B cell (primary cell): Measurements from ENCODE around the gene TGFBR1. TPM values are rescaled to one million over a fixed set of nuclear protein-coding genes. Genes with fewer than 3 reads are reported as not detected.

Source experiments
- ATAC-seq: fragments of 200-7000 bp; cut with Tn5 transposase; one replicate; pipeline ENCODE4 v1.10.0; 2021; ENCODE audit warnings: low read depth, mild to moderate bottlenecking, moderate number of reproducible peaks, moderate library complexity
- CTCF ChIA-PET: fragments of 350-600 bp; sonication (Branson Sonifier 250); formaldehyde crosslinking; loops from one replicate; lab custom pipeline; 2021; ENCODE audit warnings: antibody characterized with exemption, inconsistent platforms; lab: Charles Lee
- POLR2A ChIA-PET: fragments of 350-600 bp; sonication (Branson Sonifier 250); formaldehyde crosslinking; loops from one replicate; lab custom pipeline; 2021; ENCODE audit warnings: antibody characterized with exemption; lab: Charles Lee
- DNase-seq: peaks from one replicate; pipeline ENCODE4 v3.0.0; 2013
- H2AFZ ChIP-seq: 2 replicates; pipeline ENCODE4 v1.6.1; 2012; ENCODE audit warnings: mild to moderate bottlenecking, low read depth, low read length; ENCODE audit not compliant: insufficient read depth, poor library complexity, severe bottlenecking
- H3K27ac ChIP-seq, 2 donors: 1 replicate in 1 of 2; 2 replicates in 1 of 2; pipeline ENCODE4 v1.5.1; 2012 to 2013; ENCODE audit warnings: low read length in 2 of 2, mild to moderate bottlenecking in 2 of 2, moderate library complexity in 1 of 2
- H3K27me3 ChIP-seq, 4 experiments: fragments of 200-600 bp in 1 of 4; sonication (generic) in 1 of 4; replicated peaks in 1 of 4; 1 replicate in 2 of 4; 2 replicates in 2 of 4; pipeline versions ENCODE4 v1.6.1 to v1.7.0; 2013 to 2016; ENCODE audit warnings: low read length in 3 of 4, mild to moderate bottlenecking in 2 of 4, mixed read lengths in 1 of 4, moderate library complexity in 1 of 4; ENCODE audit not compliant: insufficient read depth in 4 of 4, control insufficient read depth in 3 of 4; ENCODE audit errors: control extremely low read depth in 1 of 4
- H3K36me3 ChIP-seq, 2 experiments: replicated peaks in 1 of 2; 1 replicate in 1 of 2; 2 replicates in 1 of 2; pipeline versions ENCODE4 v1.6.1 to v1.7.1; 2013; ENCODE audit warnings: low read length in 1 of 2; ENCODE audit not compliant: insufficient read depth in 2 of 2, control insufficient read depth in 1 of 2; ENCODE audit errors: control extremely low read depth in 1 of 2, extremely low read depth in 1 of 2
- H3K4me1 ChIP-seq, 2 donors: fragments of 200-600 bp in 1 of 2; sonication (generic) in 1 of 2; 1 replicate in 1 of 2; 2 replicates in 1 of 2; pipeline versions ENCODE4 v1.5.1 to v1.6.1; 2013 to 2017; ENCODE audit warnings: low read length in 2 of 2; ENCODE audit not compliant: control insufficient read depth in 2 of 2, insufficient read depth in 2 of 2
- H3K4me2 ChIP-seq: replicated peaks from 2 replicates; pipeline ENCODE3; 2012; ENCODE audit warnings: mild to moderate bottlenecking, low read depth, low read length; ENCODE audit not compliant: poor library complexity, severe bottlenecking
- H3K4me3 ChIP-seq, 5 experiments: fragments of 200-600 bp in 1 of 5; sonication (generic) in 1 of 5; 1 replicate in 3 of 5; 2 replicates in 2 of 5; pipeline versions ENCODE4 v1.5.1 to v1.7.0; 2011 to 2016; ENCODE audit warnings: low read length in 4 of 5, mild to moderate bottlenecking in 4 of 5, low read depth in 2 of 5, control low read depth in 1 of 5, moderate library complexity in 1 of 5; ENCODE audit not compliant: insufficient read depth in 1 of 5; ENCODE audit errors: control extremely low read depth in 1 of 5, extremely low read depth in 1 of 5
- H3K79me2 ChIP-seq: fragments of 200-600 bp; sonication (generic); one replicate; pipeline ENCODE4 v1.6.0; 2016; ENCODE audit warnings: low read length; ENCODE audit not compliant: control insufficient read depth, insufficient read depth
- H3K9ac ChIP-seq: fragments of 200-600 bp; sonication (generic); 2 replicates; pipeline ENCODE4 v1.6.1; 2017; ENCODE audit warnings: mild to moderate bottlenecking, low read length, moderate library complexity
- H3K9me3 ChIP-seq, 3 donors: one replicate each; pipeline versions ENCODE4 v1.6.1 to v1.7.1; 2013; ENCODE audit warnings: low read length in 2 of 3; ENCODE audit not compliant: control insufficient read depth in 2 of 3, insufficient read depth in 1 of 3; ENCODE audit errors: control extremely low read depth in 1 of 3
- H4K20me1 ChIP-seq: 2 replicates; pipeline ENCODE4 v1.6.0; 2012; ENCODE audit warnings: mild to moderate bottlenecking, low read length; ENCODE audit not compliant: insufficient read depth, control insufficient read depth, poor library complexity, severe bottlenecking
- H3K27ac Mint-ChIP-seq: one replicate; pipeline ENCODE4 v1.8.0; 2021; ENCODE audit warnings: mixed read lengths
- H3K27me3 Mint-ChIP-seq: one replicate; pipeline ENCODE4 v1.8.0; 2021; ENCODE audit warnings: mixed read lengths
- H3K4me1 Mint-ChIP-seq: one replicate; pipeline ENCODE4 v1.8.0; 2021; ENCODE audit warnings: mixed read lengths
- H3K4me3 Mint-ChIP-seq: one replicate; pipeline ENCODE4 v1.8.0; 2021; ENCODE audit warnings: mixed read lengths
- H3K9me3 Mint-ChIP-seq: one replicate; pipeline ENCODE4 v1.8.0; 2022; ENCODE audit warnings: mixed read lengths; ENCODE audit not compliant: insufficient read depth
- EZH2 ChIP-seq: IDR thresholded peaks from 2 replicates; pipeline ENCODE4 v1.6.1; 2012; ENCODE audit warnings: borderline replicate concordance, low read depth, mild to moderate bottlenecking, moderate library complexity, low read length; ENCODE audit not compliant: insufficient read depth, poor library complexity, severe bottlenecking
- WGBS: methylation state at CpG from one replicate; pipeline ENCODE4 v1.1.5; 2013; ENCODE audit warnings: missing lambda C conversion rate; ENCODE audit not compliant: insufficient coverage; 5-methylcytosine and 5-hydroxymethylcytosine counted together
- intact Hi-C: fragments of 100-400 bp; cut with micrococcal nuclease; formaldehyde crosslinking; loops from one replicate; pipeline ENCODE4 v1.10.0; 2022
- polyA plus RNA-seq: library from polyadenylated mRNA; depleted of rRNA; stranded (reverse); fragments of >200 nt; gene quantifications from 2 replicates; pipeline ENCODE4 v1.2.3, GENCODE V29; 2012
- total RNA-seq, 2 donors: library from RNA; stranded (reverse); fragments of 120-200 nt in 1 of 2; gene quantifications; 1 replicate in 1 of 2; 2 replicates in 1 of 2; pipeline versions ENCODE4 v1.2.3 to v1.2.4, GENCODE V29; 2013 to 2022
- TF ChIP-seq, protein P1 (sequence below): fragments of 200-600 bp; IDR thresholded peaks from one replicate; pipeline ENCODE4 v1.8.0; 2022; ENCODE audit warnings: antibody characterized with exemption, mild to moderate bottlenecking

Gene TGFBR1
- total and polyA plus RNA-seq, 2 donors (not counting 1 experiment from before 2014, with no cell fraction given), result 3.0 to 60.7 TPM

DNA sequence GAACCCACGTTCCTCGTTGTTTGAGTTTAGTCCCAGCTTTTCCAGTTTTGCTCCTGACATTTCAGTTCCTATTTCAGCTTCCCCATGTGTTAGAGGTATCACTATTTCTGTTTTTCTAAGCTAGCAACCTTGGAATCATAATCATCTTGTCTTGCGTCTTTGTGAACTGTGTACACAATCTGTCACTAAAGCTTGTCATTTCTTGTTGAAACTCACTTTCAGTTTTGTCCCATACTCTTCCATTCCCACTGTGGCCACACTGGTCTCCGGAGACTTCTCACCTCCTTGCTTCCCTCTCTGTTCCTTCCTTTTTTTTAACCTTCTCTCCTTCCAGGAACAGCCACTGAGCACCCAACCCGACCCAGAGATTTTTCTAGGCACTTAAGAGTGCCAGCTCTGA is 36.9 kb downstream of the TGFBR1 start:
- H3K9me3 Mint-ChIP-seq, result no peaks in the 10 kb centered on the region
- H3K4me1 Mint-ChIP-seq, result peaks cover 16% of the 10 kb centered on the region
- Histone ChIP-seq H3K36me3 (peaks cover 0 to 55% of the 10 kb centered on the region in 2 experiments), H3K4me1 (peaks cover 6% of the 10 kb centered on the region in 2 donors), H3K4me2 (no peak overlapping the region), H3K9me3 (no peaks in the 10 kb centered on the region), H3K79me2 (no peaks in the 10 kb centered on the region), H3K27ac (no peak overlapping the region), H4K20me1 (peaks cover 7% of the 10 kb centered on the region), H3K27me3 (no peaks in the 10 kb centered on the region), H3K4me3 (no peak overlapping the region), H2AFZ (no peak overlapping the region), H3K9ac (no peak overlapping the region)
- H3K27ac Mint-ChIP-seq, result no peak overlapping the region
- 100% methylated on average over 2 of the region's 5 CpGs for WGBS
- intact Hi-C loops, result no loop called here
- ATAC-seq (no peak), DNase-seq (no peak)
- H3K4me3 Mint-ChIP-seq, result no peak overlapping the region
- TF ChIP-seq EZH2, result no peak
- TF ChIP-seq, protein P1, sequence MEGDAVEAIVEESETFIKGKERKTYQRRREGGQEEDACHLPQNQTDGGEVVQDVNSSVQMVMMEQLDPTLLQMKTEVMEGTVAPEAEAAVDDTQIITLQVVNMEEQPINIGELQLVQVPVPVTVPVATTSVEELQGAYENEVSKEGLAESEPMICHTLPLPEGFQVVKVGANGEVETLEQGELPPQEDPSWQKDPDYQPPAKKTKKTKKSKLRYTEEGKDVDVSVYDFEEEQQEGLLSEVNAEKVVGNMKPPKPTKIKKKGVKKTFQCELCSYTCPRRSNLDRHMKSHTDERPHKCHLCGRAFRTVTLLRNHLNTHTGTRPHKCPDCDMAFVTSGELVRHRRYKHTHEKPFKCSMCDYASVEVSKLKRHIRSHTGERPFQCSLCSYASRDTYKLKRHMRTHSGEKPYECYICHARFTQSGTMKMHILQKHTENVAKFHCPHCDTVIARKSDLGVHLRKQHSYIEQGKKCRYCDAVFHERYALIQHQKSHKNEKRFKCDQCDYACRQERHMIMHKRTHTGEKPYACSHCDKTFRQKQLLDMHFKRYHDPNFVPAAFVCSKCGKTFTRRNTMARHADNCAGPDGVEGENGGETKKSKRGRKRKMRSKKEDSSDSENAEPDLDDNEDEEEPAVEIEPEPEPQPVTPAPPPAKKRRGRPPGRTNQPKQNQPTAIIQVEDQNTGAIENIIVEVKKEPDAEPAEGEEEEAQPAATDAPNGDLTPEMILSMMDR, result no peak
- ChIA-PET CTCF (interaction anchor here (1.1 to 17.7 kb wide), 26 partner anchors 8 to 1185 kb away, joined by 3 to 439 read pairs (median 7); partner anchors contain the start of gene TGFBR1), POLR2A (interaction anchor here (1.1 kb wide), 1 partner anchor 141 kb away, joined by 3 read pairs; no protein-coding TSS in a partner anchor)
- H3K27me3 Mint-ChIP-seq, result no peaks in the 10 kb centered on the region

DNA sequence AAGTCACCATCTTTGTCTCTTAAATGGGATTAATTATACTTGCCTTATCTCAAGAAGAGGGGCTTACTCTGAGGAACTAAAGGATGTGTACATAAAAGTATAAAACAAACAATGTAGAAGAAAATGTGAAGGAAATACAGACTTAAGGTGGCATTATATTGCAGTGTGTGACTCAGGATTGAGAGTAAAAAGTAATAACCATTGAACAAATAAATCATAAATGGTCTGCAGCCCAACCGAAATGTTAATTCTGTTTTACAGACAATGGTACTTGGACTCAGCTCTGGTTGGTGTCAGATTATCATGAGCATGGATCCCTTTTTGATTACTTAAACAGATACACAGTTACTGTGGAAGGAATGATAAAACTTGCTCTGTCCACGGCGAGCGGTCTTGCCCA is 37.4 kb downstream of the TGFBR1 start:
- no peak overlapping the region for H3K4me3 Mint-ChIP-seq
- CTCF ChIA-PET, result interaction anchor here (1.1 to 17.7 kb wide), 17 partner anchors 8 to 336 kb away, joined by 3 to 439 read pairs (median 8); partner anchors contain the start of gene TGFBR1
- peaks cover 1 to 59% of the 10 kb centered on the region in 2 experiments for H3K36me3 ChIP-seq

More for the DNA sequence above, 37.4 kb downstream of the TGFBR1 start:
- TF ChIP-seq, protein P1, result no peak
- TF ChIP-seq EZH2, result no peak
- intact Hi-C loops, result no loop called here
- DNase-seq (no peak), ATAC-seq (no peak)
- Histone ChIP-seq H2AFZ (no peak overlapping the region), H3K27ac (no peak overlapping the region), H3K4me3 (no peak overlapping the region), H3K4me1 (peaks cover 1 to 2% of the 10 kb centered on the region in 2 donors), H4K20me1 (peaks cover 7% of the 10 kb centered on the region), H3K9me3 (no peaks in the 10 kb centered on the region), H3K27me3 (no peaks in the 10 kb centered on the region), H3K79me2 (no peaks in the 10 kb centered on the region), H3K4me2 (no peak overlapping the region), H3K9ac (no peak overlapping the region)
- no peaks in the 10 kb centered on the region for H3K27me3 Mint-ChIP-seq
- POLR2A ChIA-PET, result no interaction called here
- no CpG with 5 or more reads among the region's 4 CpGs for WGBS
- no peak overlapping the region for H3K27ac Mint-ChIP-seq
- peaks cover 12% of the 10 kb centered on the region for H3K4me1 Mint-ChIP-seq
- H3K9me3 Mint-ChIP-seq, result no peaks in the 10 kb centered on the region
